Skeletal muscle satellite cell (primary cell): Measurements from ENCODE around the gene ZNF627.
"Not testable (repeated sequence)": the region's sequence is repeated elsewhere in the genome, so short reads cannot be mapped to it uniquely, and the experiment has no call there.

Experiments
- H3K27me3 ChIP-seq: 2 replicates; pipeline ENCODE4 v1.7.0; 2013; ENCODE audit warnings: low read length; ENCODE audit not compliant: control insufficient read depth, insufficient read depth
- H3K36me3 ChIP-seq: 2 replicates; pipeline ENCODE4 v1.7.0; 2013; ENCODE audit warnings: mild to moderate bottlenecking, control low read depth, low read length; ENCODE audit not compliant: insufficient read depth
- H3K4me1 ChIP-seq: 2 replicates; pipeline ENCODE4 v1.7.0; 2013; ENCODE audit warnings: low read length; ENCODE audit not compliant: control insufficient read depth, insufficient read depth
- H3K4me2 ChIP-seq: 2 replicates; pipeline ENCODE4 v1.7.0; 2013; ENCODE audit warnings: mild to moderate bottlenecking, low read length
- H3K4me3 ChIP-seq: 2 replicates; pipeline ENCODE4 v1.7.0; 2013; ENCODE audit warnings: low read length
- H3K9ac ChIP-seq: 2 replicates; pipeline ENCODE4 v1.7.0; 2013; ENCODE audit warnings: mild to moderate bottlenecking, low read depth, low read length, moderate library complexity
- H3K9me3 ChIP-seq: replicated peaks from 2 replicates; pipeline ENCODE4 v1.7.0; 2013; ENCODE audit warnings: mild to moderate bottlenecking, control low read depth, low read length

The ZNF627 gene

DNA sequence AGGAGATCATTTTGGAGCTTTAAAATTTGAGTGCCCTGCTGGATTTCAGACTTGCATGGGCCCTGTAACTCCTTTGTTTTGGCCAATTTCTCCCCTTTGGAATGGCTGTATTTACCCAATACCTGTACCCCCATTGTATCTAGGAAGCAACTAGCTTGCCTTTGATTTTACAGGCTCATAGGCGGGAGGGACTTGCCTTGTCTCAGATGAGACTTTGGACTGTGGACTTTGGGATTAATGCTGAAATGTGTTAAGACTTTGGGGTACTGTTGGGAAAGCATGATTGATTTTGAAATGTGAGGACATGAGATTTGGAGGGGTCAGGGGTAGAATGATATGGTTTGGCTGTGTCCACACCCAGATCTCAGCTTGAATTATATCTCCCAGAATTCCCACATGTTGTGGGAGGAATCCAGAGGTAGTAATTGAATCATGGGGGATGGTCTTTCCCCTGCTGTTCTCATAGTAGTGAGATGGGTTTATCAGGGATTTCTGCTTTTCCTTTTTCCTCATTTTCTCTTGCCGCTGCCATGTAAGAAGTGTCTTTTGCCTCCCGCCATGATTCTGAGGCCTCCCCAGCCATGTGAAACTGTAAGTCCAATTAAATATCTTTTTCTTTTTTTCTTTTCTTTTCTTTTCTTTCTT lies 36.9 kb downstream of the ZNF627 start:
- H3K27me3 ChIP-seq, H3K4me1 ChIP-seq, H3K4me3 ChIP-seq, H3K9ac ChIP-seq, H3K9me3 ChIP-seq, H3K4me2 ChIP-seq, H3K36me3 ChIP-seq: not testable (repeated sequence)

GRCh38 chr19:11639245-11639601 lies 41.9 kb downstream of the ZNF627 start:
- Histone ChIP-seq H3K36me3 (no peaks in the 10 kb centered on the region), H3K4me1 (no peaks in the 10 kb centered on the region), H3K27me3 (no peaks in the 10 kb centered on the region), H3K4me2 (peak overlapping the region; percentile 100), H3K4me3 (peak overlapping the region; percentile 89), H3K9me3 (no peaks in the 10 kb centered on the region), H3K9ac (no peak overlapping the region)

- Histone ChIP-seq H3K4me2 (peak overlapping the region; percentile 100), H3K4me1 (no peaks in the 10 kb centered on the region), H3K9ac (peak overlapping the region; percentile 93), H3K4me3 (peak overlapping the region; percentile 89), H3K9me3 (no peaks in the 10 kb centered on the region), H3K27me3 (no peaks in the 10 kb centered on the region), H3K36me3 (no peaks in the 10 kb centered on the region)
These were observed 42.6 kb downstream of the ZNF627 start for GRCh38 chr19:11639602-11640471.

GRCh38 chr19:11641244-11641643 lies 44.0 kb downstream of the ZNF627 start:
- H3K27me3 ChIP-seq, result no peaks in the 10 kb centered on the region
- H3K36me3 ChIP-seq, result no peaks in the 10 kb centered on the region
- H3K4me2 ChIP-seq, result no peak overlapping the region
- no peak overlapping the region for H3K9ac ChIP-seq
- no peaks in the 10 kb centered on the region for H3K9me3 ChIP-seq
- H3K4me1 ChIP-seq, result no peaks in the 10 kb centered on the region
- H3K4me3 ChIP-seq, result no peak overlapping the region

- H3K9me3 ChIP-seq, result no peaks in the 10 kb centered on the region
- H3K9ac ChIP-seq, result no peak overlapping the region
- H3K4me3 ChIP-seq, result no peak overlapping the region
- no peaks in the 10 kb centered on the region for H3K36me3 ChIP-seq
- H3K4me2 ChIP-seq, result no peak overlapping the region
- no peaks in the 10 kb centered on the region for H3K27me3 ChIP-seq
- H3K4me1 ChIP-seq, result no peaks in the 10 kb centered on the region
These were observed 45.6 kb downstream of the ZNF627 start for GRCh38 chr19:11642902-11643301.

GRCh38 chr19:11649941-11650340 lies 52.7 kb downstream of the ZNF627 start:
- H3K9me3 ChIP-seq, result peaks cover 18% of the 10 kb centered on the region
- H3K27me3 ChIP-seq, result no peaks in the 10 kb centered on the region
- H3K4me2 ChIP-seq, result no peak overlapping the region
- H3K4me1 ChIP-seq, result no peaks in the 10 kb centered on the region
- H3K36me3 ChIP-seq, result peaks cover 13% of the 10 kb centered on the region
- H3K4me3 ChIP-seq, result no peak overlapping the region
- no peak overlapping the region for H3K9ac ChIP-seq

- H3K4me3 ChIP-seq, result no peak overlapping the region
- peaks cover 18% of the 10 kb centered on the region for H3K9me3 ChIP-seq
- no peak overlapping the region for H3K4me2 ChIP-seq
- H3K4me1 ChIP-seq, result no peaks in the 10 kb centered on the region
- H3K27me3 ChIP-seq, result no peaks in the 10 kb centered on the region
- peaks cover 13% of the 10 kb centered on the region for H3K36me3 ChIP-seq
- H3K9ac ChIP-seq, result no peak overlapping the region
These were observed 53.8 kb downstream of the ZNF627 start for GRCh38 chr19:11651062-11651461.

DNA sequence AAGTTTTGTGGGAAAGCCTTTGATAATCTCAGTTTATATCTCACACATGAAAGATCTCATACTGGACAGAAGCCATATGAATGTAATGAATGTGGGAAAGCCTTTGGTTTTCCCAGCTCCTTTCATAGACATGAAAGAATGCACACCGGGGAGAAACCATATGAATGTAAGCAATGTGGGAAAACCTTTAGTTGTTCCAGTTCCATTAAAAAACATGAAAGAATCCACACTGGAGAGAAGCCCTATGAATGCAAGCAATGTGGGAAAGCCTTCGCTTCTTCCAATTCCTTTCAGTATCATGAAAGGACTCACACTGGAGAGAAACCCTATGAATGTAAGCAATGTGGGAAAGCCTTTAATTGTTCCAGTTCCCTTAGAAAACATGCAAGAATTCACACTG lies 54.8 kb downstream of the ZNF627 start:
- peaks cover 13% of the 10 kb centered on the region for H3K36me3 ChIP-seq

GRCh38 chr19:11652492-11652891 lies 55.2 kb downstream of the ZNF627 start:
- Histone ChIP-seq H3K27me3 (no peaks in the 10 kb centered on the region), H3K4me3 (no peak overlapping the region), H3K36me3 (peaks cover 13% of the 10 kb centered on the region), H3K9me3 (peaks cover 18% of the 10 kb centered on the region), H3K4me2 (no peak overlapping the region), H3K4me1 (no peaks in the 10 kb centered on the region), H3K9ac (no peak overlapping the region)

More for the DNA sequence above, 54.8 kb downstream of the ZNF627 start:
- H3K4me2 ChIP-seq, result no peak overlapping the region
- no peaks in the 10 kb centered on the region for H3K27me3 ChIP-seq
- H3K4me1 ChIP-seq, result no peaks in the 10 kb centered on the region
- peaks cover 18% of the 10 kb centered on the region for H3K9me3 ChIP-seq
- no peak overlapping the region for H3K4me3 ChIP-seq
- H3K9ac ChIP-seq, result no peak overlapping the region

GRCh38 chr19:11656535-11656934 lies 59.3 kb downstream of the ZNF627 start:
- Histone ChIP-seq H3K36me3 (peaks cover 10% of the 10 kb centered on the region), H3K4me3 (no peak overlapping the region), H3K27me3 (no peaks in the 10 kb centered on the region), H3K4me1 (no peaks in the 10 kb centered on the region), H3K4me2 (no peak overlapping the region), H3K9me3 (peaks cover 18% of the 10 kb centered on the region), H3K9ac (no peak overlapping the region)

GRCh38 chr19:11657307-11657706 lies 60.0 kb downstream of the ZNF627 start:
- no peak overlapping the region for H3K4me2 ChIP-seq
- H3K4me1 ChIP-seq, result no peaks in the 10 kb centered on the region
- H3K36me3 ChIP-seq, result peaks cover 3% of the 10 kb centered on the region
- H3K9me3 ChIP-seq, result peaks cover 11% of the 10 kb centered on the region
- H3K9ac ChIP-seq, result no peak overlapping the region
- no peaks in the 10 kb centered on the region for H3K27me3 ChIP-seq
- no peak overlapping the region for H3K4me3 ChIP-seq

DNA sequence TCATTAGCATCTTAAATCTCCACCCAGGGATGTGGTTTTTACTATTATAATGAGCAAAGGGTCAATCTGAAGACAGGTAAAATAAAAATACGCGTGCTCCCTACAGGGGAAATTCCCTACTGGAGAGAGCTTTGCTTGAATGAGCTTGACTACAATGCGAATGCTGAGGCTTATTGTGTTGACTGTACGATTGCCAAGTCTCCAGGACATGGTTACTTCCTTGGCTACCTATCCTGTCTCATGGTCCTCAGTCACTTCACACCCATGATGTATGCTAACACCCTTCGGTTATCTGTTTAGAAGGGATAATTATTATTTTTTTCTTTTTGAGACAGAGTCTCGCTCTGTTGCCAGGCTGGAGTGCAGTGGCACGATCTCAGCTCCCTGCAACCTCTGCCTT lies 61.7 kb downstream of the ZNF627 start:
- H3K9me3 ChIP-seq, result no peaks in the 10 kb centered on the region
- H3K4me2 ChIP-seq, result no peak overlapping the region
- H3K9ac ChIP-seq, result no peak overlapping the region
- no peaks in the 10 kb centered on the region for H3K27me3 ChIP-seq
- no peaks in the 10 kb centered on the region for H3K36me3 ChIP-seq
- no peaks in the 10 kb centered on the region for H3K4me1 ChIP-seq
- no peak overlapping the region for H3K4me3 ChIP-seq
